Vagina (tissue), 2 donors: Measurements from ENCODE around the gene KPNA5.

ENCODE experiments used
- POLR2A ChIP-seq, 2 donors: fragments of 450-650 bp; IDR thresholded peaks; one replicate each; pipeline ENCODE4 v1.6.1; 2017; ENCODE audit warnings: antibody characterized with exemption in 2 of 2, mild to moderate bottlenecking in 2 of 2, moderate library complexity in 2 of 2
- POLR2AphosphoS5 ChIP-seq, 2 donors: sonication (generic); formaldehyde crosslinking; IDR thresholded peaks; one replicate each; pipeline ENCODE4 v1.9.0; 2017; ENCODE audit warnings: antibody characterized with exemption in 2 of 2, mild to moderate bottlenecking in 2 of 2, low read depth in 1 of 2; ENCODE audit not compliant: insufficient read depth in 1 of 2
- TF ChIP-seq, protein P1 (sequence below), 3 experiments: fragments of 450-650 bp in 2 of 3; fragments of 200-600 bp in 1 of 3; sonication (generic) in 1 of 3; IDR thresholded peaks; one replicate each; pipeline ENCODE4 v1.5.1; 2017 to 2019; ENCODE audit warnings: antibody characterized with exemption in 3 of 3, mild to moderate bottlenecking in 2 of 3, moderate library complexity in 2 of 3

DNA sequence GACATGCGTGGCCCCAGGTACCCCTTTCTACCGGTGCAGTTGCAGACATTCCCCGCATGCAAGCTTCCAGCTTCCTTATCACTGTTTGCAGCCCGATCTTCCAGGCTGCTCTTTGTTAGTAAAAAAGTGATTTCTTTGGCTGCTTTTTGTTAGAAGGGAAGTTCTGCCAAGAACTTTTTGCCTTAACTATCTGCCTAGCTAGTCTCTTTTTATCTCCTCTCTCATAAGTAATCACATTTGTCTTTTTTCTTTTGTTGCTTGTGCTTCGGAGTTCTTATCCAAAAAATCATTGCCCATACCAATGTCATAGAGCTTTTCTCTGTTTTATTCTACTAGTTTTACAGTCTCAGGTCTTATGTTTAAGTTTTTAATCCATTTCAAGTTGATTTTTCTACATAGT is 64.2 kb downstream of the KPNA5 start:
- TF ChIP-seq, protein P1, sequence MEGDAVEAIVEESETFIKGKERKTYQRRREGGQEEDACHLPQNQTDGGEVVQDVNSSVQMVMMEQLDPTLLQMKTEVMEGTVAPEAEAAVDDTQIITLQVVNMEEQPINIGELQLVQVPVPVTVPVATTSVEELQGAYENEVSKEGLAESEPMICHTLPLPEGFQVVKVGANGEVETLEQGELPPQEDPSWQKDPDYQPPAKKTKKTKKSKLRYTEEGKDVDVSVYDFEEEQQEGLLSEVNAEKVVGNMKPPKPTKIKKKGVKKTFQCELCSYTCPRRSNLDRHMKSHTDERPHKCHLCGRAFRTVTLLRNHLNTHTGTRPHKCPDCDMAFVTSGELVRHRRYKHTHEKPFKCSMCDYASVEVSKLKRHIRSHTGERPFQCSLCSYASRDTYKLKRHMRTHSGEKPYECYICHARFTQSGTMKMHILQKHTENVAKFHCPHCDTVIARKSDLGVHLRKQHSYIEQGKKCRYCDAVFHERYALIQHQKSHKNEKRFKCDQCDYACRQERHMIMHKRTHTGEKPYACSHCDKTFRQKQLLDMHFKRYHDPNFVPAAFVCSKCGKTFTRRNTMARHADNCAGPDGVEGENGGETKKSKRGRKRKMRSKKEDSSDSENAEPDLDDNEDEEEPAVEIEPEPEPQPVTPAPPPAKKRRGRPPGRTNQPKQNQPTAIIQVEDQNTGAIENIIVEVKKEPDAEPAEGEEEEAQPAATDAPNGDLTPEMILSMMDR (IDR thresholded peaks at IDR 0.05), result no peak
- TF ChIP-seq POLR2A (IDR thresholded peaks at IDR 0.05) (no peak), POLR2AphosphoS5 (IDR thresholded peaks at IDR 0.05; ENCODE audit: insufficient read depth in 1 of 2, low read depth in 1 of 2) (no peak)
